Skeletal muscle tissue (tissue), 4 donors: ENCODE data around the gene SBNO2. TPM values are rescaled to one million over a fixed set of nuclear protein-coding genes. Genes with fewer than 3 reads are reported as not detected.

Experiments used
- H3K27ac ChIP-seq: one replicate; pipeline ENCODE4 v1.7.0; 2013; ENCODE audit warnings: mild to moderate bottlenecking, low read depth, low read length, inconsistent platforms
- H3K27me3 ChIP-seq, 3 donors: one replicate each; pipeline ENCODE4 v1.7.0; 2013; ENCODE audit warnings: low read length in 3 of 3; ENCODE audit not compliant: control insufficient read depth in 3 of 3, insufficient read depth in 3 of 3
- H3K36me3 ChIP-seq, 3 donors: one replicate each; pipeline ENCODE4 v1.7.0; 2013; ENCODE audit warnings: low read length in 3 of 3; ENCODE audit not compliant: control insufficient read depth in 3 of 3, insufficient read depth in 3 of 3
- H3K4me1 ChIP-seq, 3 donors: one replicate each; pipeline ENCODE4 v1.7.0; 2013; ENCODE audit warnings: low read length in 3 of 3, mild to moderate bottlenecking in 3 of 3; ENCODE audit not compliant: control insufficient read depth in 3 of 3, insufficient read depth in 3 of 3
- H3K4me3 ChIP-seq, 3 donors: one replicate each; pipeline ENCODE4 v1.7.0; 2013; ENCODE audit warnings: low read length in 3 of 3
- H3K9ac ChIP-seq, 3 donors: one replicate each; pipeline ENCODE4 v1.7.0; 2013; ENCODE audit warnings: low read length in 3 of 3, mild to moderate bottlenecking in 3 of 3, moderate library complexity in 2 of 3, low read depth in 1 of 3
- H3K9me3 ChIP-seq, 3 donors: one replicate each; pipeline ENCODE4 v1.7.0; 2013; ENCODE audit warnings: low read length in 3 of 3; ENCODE audit not compliant: control insufficient read depth in 3 of 3
- total RNA-seq: library from RNA; depleted of rRNA; stranded (reverse); fragments of >200 nt; gene quantifications from one replicate; pipeline ENCODE4 v1.2.3, GENCODE V29; 2014
- donor health status: Osteomylitis.

Gene SBNO2
- total RNA-seq, 1 donor from 2014 or later: 10.4 TPM

- Histone ChIP-seq H3K27me3 (no peaks in the 10 kb centered on the region), H3K27ac (no peak overlapping the region), H3K4me3 (no peak overlapping the region), H3K4me1 (peaks cover 0 to 33% (median 7%) of the 10 kb centered on the region in 3 donors), H3K36me3 (peaks cover 0 to 3% (median 0%) of the 10 kb centered on the region in 3 donors), H3K9ac (no peak overlapping the region), H3K9me3 (no peaks in the 10 kb centered on the region)
These were observed 11.4 kb downstream of the SBNO2 start for GRCh38 chr19:1162404-1163282.

GRCh38 chr19:1161716-1162115, 12.4 kb downstream of the SBNO2 start:
- Histone ChIP-seq H3K4me3 (peak overlapping the region in 1 of 3 donors; percentile 45), H3K36me3 (no peaks in the 10 kb centered on the region), H3K27me3 (no peaks in the 10 kb centered on the region), H3K9ac (peak overlapping the region in 2 of 3 donors; percentile 38 to 73), H3K4me1 (peaks cover 0 to 24% (median 7%) of the 10 kb centered on the region in 3 donors), H3K9me3 (no peaks in the 10 kb centered on the region), H3K27ac (peak overlapping the region; percentile 47)

- no peaks in the 10 kb centered on the region for H3K9me3 ChIP-seq
- no peak overlapping the region for H3K9ac ChIP-seq
- H3K27me3 ChIP-seq: no peaks in the 10 kb centered on the region
- H3K27ac ChIP-seq: no peak overlapping the region
- H3K4me3 ChIP-seq: no peak overlapping the region
- peaks cover 11 to 37% (median 19%) of the 10 kb centered on the region in 3 donors for H3K4me1 ChIP-seq
- H3K36me3 ChIP-seq: no peaks in the 10 kb centered on the region
These were observed 14.0 kb downstream of the SBNO2 start for GRCh38 chr19:1159864-1160595.

GRCh38 chr19:1158885-1159448, 15.1 kb downstream of the SBNO2 start:
- no peaks in the 10 kb centered on the region for H3K27me3 ChIP-seq
- no peak overlapping the region for H3K27ac ChIP-seq
- peaks cover 18 to 37% (median 25%) of the 10 kb centered on the region in 3 donors for H3K4me1 ChIP-seq
- no peaks in the 10 kb centered on the region for H3K9me3 ChIP-seq
- no peak overlapping the region for H3K9ac ChIP-seq
- H3K36me3 ChIP-seq: no peaks in the 10 kb centered on the region
- no peak overlapping the region for H3K4me3 ChIP-seq

GRCh38 chr19:1157931-1158884, 15.9 kb downstream of the SBNO2 start:
- no peaks in the 10 kb centered on the region for H3K36me3 ChIP-seq
- H3K9me3 ChIP-seq: no peaks in the 10 kb centered on the region
- H3K9ac ChIP-seq: no peak overlapping the region
- peaks cover 18 to 30% (median 21%) of the 10 kb centered on the region in 3 donors for H3K4me1 ChIP-seq
- no peak overlapping the region for H3K4me3 ChIP-seq
- H3K27ac ChIP-seq: no peak overlapping the region
- no peaks in the 10 kb centered on the region for H3K27me3 ChIP-seq

- Histone ChIP-seq H3K4me3 (no peak overlapping the region), H3K4me1 (peaks cover 26 to 33% (median 30%) of the 10 kb centered on the region in 3 donors), H3K9me3 (no peaks in the 10 kb centered on the region)
These were observed 17.0 kb downstream of the SBNO2 start for GRCh38 chr19:1156830-1157615.

GRCh38 chr19:1156305-1156801, 17.7 kb downstream of the SBNO2 start:
- H3K36me3 ChIP-seq: peaks cover 0 to under 1% (median 0%) of the 10 kb centered on the region in 3 donors
- H3K4me1 ChIP-seq: peaks cover 28 to 39% (median 34%) of the 10 kb centered on the region in 3 donors
- no peak overlapping the region for H3K4me3 ChIP-seq
- no peaks in the 10 kb centered on the region for H3K27me3 ChIP-seq
- peak overlapping the region in 2 of 3 donors; percentile 10 to 78 for H3K9ac ChIP-seq
- peak overlapping the region; percentile 97 for H3K27ac ChIP-seq
- no peaks in the 10 kb centered on the region for H3K9me3 ChIP-seq

More at GRCh38 chr19:1156830-1157615, 17.0 kb downstream of the SBNO2 start:
- Histone ChIP-seq H3K9ac (no peak overlapping the region), H3K36me3 (no peaks in the 10 kb centered on the region), H3K27ac (no peak overlapping the region), H3K27me3 (no peaks in the 10 kb centered on the region)

GRCh38 chr19:1155352-1156304, 18.4 kb downstream of the SBNO2 start:
- Histone ChIP-seq H3K4me1 (peaks cover 31 to 45% (median 39%) of the 10 kb centered on the region in 3 donors), H3K27me3 (no peaks in the 10 kb centered on the region), H3K4me3 (peak overlapping the region; percentile 41 to 52 (median 45)), H3K27ac (peak overlapping the region; percentile 97), H3K9ac (peak overlapping the region; percentile 74 to 78 (median 77)), H3K36me3 (peaks cover 0 to 3% (median 0%) of the 10 kb centered on the region in 3 donors), H3K9me3 (no peaks in the 10 kb centered on the region)
